HepG2 (cell line): ENCODE results near the gene TXNDC11.

Source experiments
- ZMYM3 ChIP-seq: sonication (generic); formaldehyde crosslinking; IDR thresholded peaks from 2 replicates; pipeline ENCODE4 v1.5.1; 2020; ENCODE audit warnings: mild to moderate bottlenecking, missing genetic modification reagents
- TF ChIP-seq, protein P1 (sequence below): sonication (generic); formaldehyde crosslinking; IDR thresholded peaks from 2 replicates; pipeline ENCODE4 v1.4.0; 2020; ENCODE audit warnings: low read depth, mild to moderate bottlenecking, missing genetic modification reagents

- no peak for TF ChIP-seq ZMYM3 (CRISPR knock-in tag)
- TF ChIP-seq, protein P1, sequence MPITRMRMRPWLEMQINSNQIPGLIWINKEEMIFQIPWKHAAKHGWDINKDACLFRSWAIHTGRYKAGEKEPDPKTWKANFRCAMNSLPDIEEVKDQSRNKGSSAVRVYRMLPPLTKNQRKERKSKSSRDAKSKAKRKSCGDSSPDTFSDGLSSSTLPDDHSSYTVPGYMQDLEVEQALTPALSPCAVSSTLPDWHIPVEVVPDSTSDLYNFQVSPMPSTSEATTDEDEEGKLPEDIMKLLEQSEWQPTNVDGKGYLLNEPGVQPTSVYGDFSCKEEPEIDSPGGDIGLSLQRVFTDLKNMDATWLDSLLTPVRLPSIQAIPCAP (CRISPR knock-in tag) = no peak
Observed at GRCh38 chr16:11721781-11722467, 20.7 kb downstream of the TXNDC11 start.
